Colonic mucosa (tissue), 4 donors: Measurements from ENCODE around the gene PGBD5. TPM values are rescaled to one million over a fixed set of nuclear protein-coding genes. Genes with fewer than 3 reads are reported as not detected.

ENCODE experiments used
- DNase-seq: peaks from one replicate; pipeline ENCODE4 v3.0.0-alpha.2; 2020
- H3K27ac ChIP-seq: fragments of 200-600 bp; one replicate; pipeline ENCODE4 v1.8.0; 2021
- H3K27me3 ChIP-seq: fragments of 200-600 bp; one replicate; pipeline ENCODE4 v1.8.0; 2021
- H3K36me3 ChIP-seq: fragments of 200-600 bp; one replicate; pipeline ENCODE4 v1.8.0; 2021
- H3K4me1 ChIP-seq: fragments of 200-600 bp; one replicate; pipeline ENCODE4 v1.8.0; 2021; ENCODE audit warnings: mild to moderate bottlenecking
- H3K4me3 ChIP-seq: fragments of 200-600 bp; one replicate; pipeline ENCODE4 v1.8.0; 2021
- H3K9ac ChIP-seq, 2 donors: one replicate each; pipeline ENCODE4 v1.7.0; 2013; ENCODE audit warnings: control low read depth in 2 of 2, low read depth in 2 of 2, low read length in 2 of 2
- H3K9me3 ChIP-seq: fragments of 200-600 bp; one replicate; pipeline ENCODE4 v1.8.0; 2021
- intact Hi-C: fragments of 100-400 bp; cut with DNase I; formaldehyde crosslinking; loops from one replicate; pipeline ENCODE4 v1.14.1; 2022
- total RNA-seq, 2 donors: library from RNA; stranded (reverse); fragmentation: NEBNext Ultra II Directional in 1 of 2; extraction: Animal tissue kit (Norgen Biotek cat#: 25700) in 1 of 2; gene quantifications; one replicate each; pipeline ENCODE4 v1.2.1, GENCODE V29; 2021
- TF ChIP-seq, protein P1 (sequence below): fragments of 200-600 bp; IDR thresholded peaks from one replicate; pipeline ENCODE4 v1.8.0; 2022; ENCODE audit warnings: antibody characterized with exemption, mild to moderate bottlenecking
- donor health status: healthy.
- donor health status: DM: no; HTN: no; CAD: no.
- donor health status: DM: no; HTN: no; CAD: no.

Gene PGBD5
- total RNA-seq, 2 donors from 2014 or later, result 6.4 to 14.8 TPM

GRCh38 chr1:230463760-230464159 lies 37.6 kb upstream of the PGBD5 start:
- no peaks in the 10 kb centered on the region for H3K4me1 ChIP-seq
- no peak for DNase-seq
- no peak overlapping the region for H3K27ac ChIP-seq
- TF ChIP-seq, protein P1, sequence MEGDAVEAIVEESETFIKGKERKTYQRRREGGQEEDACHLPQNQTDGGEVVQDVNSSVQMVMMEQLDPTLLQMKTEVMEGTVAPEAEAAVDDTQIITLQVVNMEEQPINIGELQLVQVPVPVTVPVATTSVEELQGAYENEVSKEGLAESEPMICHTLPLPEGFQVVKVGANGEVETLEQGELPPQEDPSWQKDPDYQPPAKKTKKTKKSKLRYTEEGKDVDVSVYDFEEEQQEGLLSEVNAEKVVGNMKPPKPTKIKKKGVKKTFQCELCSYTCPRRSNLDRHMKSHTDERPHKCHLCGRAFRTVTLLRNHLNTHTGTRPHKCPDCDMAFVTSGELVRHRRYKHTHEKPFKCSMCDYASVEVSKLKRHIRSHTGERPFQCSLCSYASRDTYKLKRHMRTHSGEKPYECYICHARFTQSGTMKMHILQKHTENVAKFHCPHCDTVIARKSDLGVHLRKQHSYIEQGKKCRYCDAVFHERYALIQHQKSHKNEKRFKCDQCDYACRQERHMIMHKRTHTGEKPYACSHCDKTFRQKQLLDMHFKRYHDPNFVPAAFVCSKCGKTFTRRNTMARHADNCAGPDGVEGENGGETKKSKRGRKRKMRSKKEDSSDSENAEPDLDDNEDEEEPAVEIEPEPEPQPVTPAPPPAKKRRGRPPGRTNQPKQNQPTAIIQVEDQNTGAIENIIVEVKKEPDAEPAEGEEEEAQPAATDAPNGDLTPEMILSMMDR, result no peak
- H3K4me3 ChIP-seq, result no peak overlapping the region
- intact Hi-C loops, result no loop called here
- no peak overlapping the region for H3K9ac ChIP-seq
- H3K27me3 ChIP-seq, result no peaks in the 10 kb centered on the region
- no peaks in the 10 kb centered on the region for H3K36me3 ChIP-seq
- H3K9me3 ChIP-seq, result no peaks in the 10 kb centered on the region

DNA sequence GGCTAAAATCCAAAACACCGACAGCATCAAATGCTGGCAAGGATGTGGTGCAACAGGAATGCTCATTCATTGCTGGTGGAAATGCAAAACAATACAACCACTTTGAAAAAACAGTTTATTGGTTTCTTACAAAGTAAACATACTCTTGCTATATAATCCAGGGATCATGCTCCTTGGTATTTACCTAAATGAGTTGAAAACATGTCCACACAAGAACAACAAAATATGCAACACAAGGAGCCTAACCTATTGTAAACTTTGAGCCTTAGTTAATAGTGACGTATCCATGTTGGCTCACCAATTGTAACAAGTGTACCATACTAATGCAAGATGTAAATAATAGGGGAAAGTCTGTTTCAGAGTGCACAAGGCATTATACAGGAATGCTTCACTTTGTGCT lies 37.2 kb upstream of the PGBD5 start:
- H3K4me3 ChIP-seq, result no peak overlapping the region
- H3K27me3 ChIP-seq, result no peaks in the 10 kb centered on the region
- no peaks in the 10 kb centered on the region for H3K36me3 ChIP-seq
- DNase-seq, result no peak
- H3K9ac ChIP-seq, result no peak overlapping the region
- no peak overlapping the region for H3K27ac ChIP-seq
- intact Hi-C loops, result no loop called here
- no peaks in the 10 kb centered on the region for H3K9me3 ChIP-seq
- TF ChIP-seq, protein P1, result no peak
- no peaks in the 10 kb centered on the region for H3K4me1 ChIP-seq

DNA sequence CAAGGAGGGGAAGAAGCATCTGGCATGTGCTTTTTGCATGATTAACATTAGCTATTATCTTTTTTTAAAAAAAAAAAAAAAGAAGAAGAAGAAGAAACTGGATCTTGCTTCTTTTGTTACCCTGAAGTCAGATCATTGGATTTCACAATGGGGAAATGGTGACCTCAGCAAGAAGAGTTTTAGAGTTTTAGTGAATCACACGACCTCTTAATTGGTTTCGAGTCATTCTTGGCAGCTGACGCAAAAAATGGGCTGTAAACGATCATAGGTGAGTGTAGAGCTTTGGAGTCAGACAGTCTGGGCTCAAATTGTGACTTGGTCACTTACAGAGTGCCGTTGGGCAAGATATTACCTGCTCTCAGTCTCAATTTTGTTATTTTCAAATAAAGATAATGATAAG lies 33.3 kb upstream of the PGBD5 start:
- H3K9ac ChIP-seq, result no peak overlapping the region
- TF ChIP-seq, protein P1, result no peak
- no peaks in the 10 kb centered on the region for H3K27me3 ChIP-seq

DNA sequence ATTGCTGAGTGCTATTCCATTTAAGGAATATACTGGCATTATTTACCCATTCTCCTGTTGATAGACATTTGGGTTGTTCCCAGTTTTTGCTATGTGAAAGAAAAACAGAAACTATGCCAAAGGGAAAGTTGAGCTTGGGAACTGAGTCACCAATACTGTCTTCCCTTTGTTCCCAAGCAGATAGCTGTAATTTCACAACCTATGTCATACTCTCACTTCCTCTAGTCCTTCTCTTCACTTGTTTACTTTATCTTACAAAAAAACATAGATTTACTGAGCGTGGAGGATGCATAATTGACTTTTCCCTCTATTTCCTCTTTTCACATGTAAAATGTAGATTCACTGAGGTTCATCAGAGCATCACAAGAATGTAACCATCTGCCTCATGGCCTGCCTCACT lies 32.4 kb upstream of the PGBD5 start:
- Histone ChIP-seq H3K27me3 (no peaks in the 10 kb centered on the region), H3K9me3 (no peaks in the 10 kb centered on the region), H3K9ac (no peak overlapping the region), H3K4me3 (no peak overlapping the region), H3K4me1 (no peaks in the 10 kb centered on the region), H3K36me3 (no peaks in the 10 kb centered on the region), H3K27ac (no peak overlapping the region)
- intact Hi-C loops, result no loop called here
- TF ChIP-seq, protein P1, result no peak
- DNase-seq, result no peak

More for the DNA sequence above, 33.3 kb upstream of the PGBD5 start:
- Histone ChIP-seq H3K4me1 (no peaks in the 10 kb centered on the region), H3K4me3 (no peak overlapping the region), H3K9me3 (no peaks in the 10 kb centered on the region), H3K36me3 (no peaks in the 10 kb centered on the region), H3K27ac (no peak overlapping the region)
- intact Hi-C loops, result no loop called here
- no peak for DNase-seq

GRCh38 chr1:230456478-230456877 lies 30.3 kb upstream of the PGBD5 start:
- Histone ChIP-seq H3K9ac (no peak overlapping the region), H3K4me1 (no peaks in the 10 kb centered on the region), H3K27ac (no peak overlapping the region), H3K36me3 (no peaks in the 10 kb centered on the region), H3K27me3 (no peaks in the 10 kb centered on the region), H3K4me3 (no peak overlapping the region), H3K9me3 (no peaks in the 10 kb centered on the region)
- TF ChIP-seq, protein P1, result no peak
- no peak for DNase-seq
- intact Hi-C loops, result no loop called here

- no peak overlapping the region for H3K4me3 ChIP-seq
- intact Hi-C loops, result no loop called here
- TF ChIP-seq, protein P1, result no peak
Measured at GRCh38 chr1:230455291-230455690, 29.2 kb upstream of the PGBD5 start.

More at GRCh38 chr1:230455291-230455690, 29.2 kb upstream of the PGBD5 start:
- Histone ChIP-seq H3K27ac (no peak overlapping the region), H3K36me3 (no peaks in the 10 kb centered on the region), H3K9ac (no peak overlapping the region), H3K4me1 (no peaks in the 10 kb centered on the region), H3K27me3 (no peaks in the 10 kb centered on the region), H3K9me3 (no peaks in the 10 kb centered on the region)
- DNase-seq, result no peak
